Activated CD8-positive, alpha-beta memory T cell treated with anti-CD3 and anti-CD28 coated beads for 36 hours (primary cell): ENCODE results near the gene KBTBD13. TPM values are rescaled to one million over a fixed set of nuclear protein-coding genes. Genes with fewer than 3 reads are reported as not detected.
"Not testable (repeated sequence)": the region's sequence is repeated elsewhere in the genome, so short reads cannot be mapped to it uniquely, and the experiment has no call there.

Experiments
- CTCF ChIA-PET: fragments of 350-600 bp; sonication (Branson Sonifier 250); formaldehyde crosslinking; loops from one replicate; lab custom pipeline; 2021; ENCODE audit warnings: antibody characterized with exemption; lab: Charles Lee
- POLR2A ChIA-PET: fragments of 350-600 bp; sonication (Branson Sonifier 250); formaldehyde crosslinking; loops from one replicate; lab custom pipeline; 2021; ENCODE audit warnings: antibody characterized with exemption; lab: Charles Lee
- total RNA-seq, 2 experiments: library from RNA; stranded (reverse); gene quantifications; one replicate each; pipeline ENCODE4 v1.2.3, GENCODE V29; 2021

KBTBD13 gene
- total RNA-seq, 2 experiments from 2014 or later = not detected

GRCh38 chr15:65095747-65096104 is 19.2 kb downstream of the KBTBD13 start:
- ChIA-PET POLR2A (no interaction called here), CTCF (no interaction called here)

GRCh38 chr15:65096481-65097385 is 20.2 kb downstream of the KBTBD13 start:
- ChIA-PET POLR2A (no interaction called here), CTCF (no interaction called here)

GRCh38 chr15:65097651-65098263 is 21.2 kb downstream of the KBTBD13 start:
- ChIA-PET POLR2A (no interaction called here), CTCF (no interaction called here)

- POLR2A ChIA-PET = no interaction called here
Observed at GRCh38 chr15:65099336-65099735, 22.8 kb downstream of the KBTBD13 start.

GRCh38 chr15:65099801-65100200 is 23.3 kb downstream of the KBTBD13 start:
- CTCF ChIA-PET = interaction anchor here (0.7 to 2.1 kb wide), 2 partner anchors 45 to 69 kb away, joined by 3 to 15 read pairs; no protein-coding TSS in a partner anchor
- POLR2A ChIA-PET = not testable (repeated sequence)

More at GRCh38 chr15:65099336-65099735, 22.8 kb downstream of the KBTBD13 start:
- CTCF ChIA-PET = interaction anchor here (0.7 kb wide), 1 partner anchor 69 kb away, joined by 3 read pairs; no protein-coding TSS in a partner anchor

- CTCF ChIA-PET = interaction anchor here (1.3 to 2.1 kb wide), 4 partner anchors 14 to 64 kb away, joined by 3 to 15 read pairs (median 5); partner anchors contain the start of gene UBAP1L
- POLR2A ChIA-PET = no interaction called here
Observed at GRCh38 chr15:65100442-65100841, 23.9 kb downstream of the KBTBD13 start.

- POLR2A ChIA-PET = interaction anchor here (0.5 kb wide), 1 partner anchor 1170 kb away, joined by 5 read pairs; no protein-coding TSS in a partner anchor
Observed at GRCh38 chr15:65101411-65101890, 24.9 kb downstream of the KBTBD13 start.

GRCh38 chr15:65101891-65102708 is 25.6 kb downstream of the KBTBD13 start:
- CTCF ChIA-PET = interaction anchor here (0.6 to 2.1 kb wide), 8 partner anchors 12 to 370 kb away, joined by 3 to 15 read pairs (median 4); partner anchors contain the start of gene UBAP1L
- POLR2A ChIA-PET = interaction anchor here (0.5 kb wide), 1 partner anchor 1170 kb away, joined by 5 read pairs; no protein-coding TSS in a partner anchor

More at GRCh38 chr15:65101411-65101890, 24.9 kb downstream of the KBTBD13 start:
- CTCF ChIA-PET = interaction anchor here (0.6 to 2.1 kb wide), 9 partner anchors 13 to 369 kb away, joined by 3 to 15 read pairs (median 4); partner anchors contain the start of gene UBAP1L

- ChIA-PET POLR2A (no interaction called here), CTCF (no interaction called here)
Observed at GRCh38 chr15:65102912-65103311, 26.4 kb downstream of the KBTBD13 start.

- ChIA-PET POLR2A (no interaction called here), CTCF (no interaction called here)
Observed at GRCh38 chr15:65105038-65105437, 28.5 kb downstream of the KBTBD13 start.

- CTCF ChIA-PET = no interaction called here
- POLR2A ChIA-PET = no interaction called here
Observed at GRCh38 chr15:65106011-65106590, 29.6 kb downstream of the KBTBD13 start.

- POLR2A ChIA-PET = no interaction called here
- CTCF ChIA-PET = interaction anchor here (0.7 kb wide), 1 partner anchor 84 kb away, joined by 3 read pairs; no protein-coding TSS in a partner anchor
Observed at GRCh38 chr15:65110676-65111292, 34.2 kb downstream of the KBTBD13 start.

GRCh38 chr15:65115086-65115485 is 38.5 kb downstream of the KBTBD13 start, which contains the start of gene UBAP1L:
UBAP1L (minus strand) TSS chr15:65115200; CDS start chr15:65106215, 8,985 bp downstream.
- ChIA-PET POLR2A (no interaction called here), CTCF (interaction anchor here (0.6 to 2.0 kb wide), 2 partner anchors 14 to 88 kb away, joined by 3 to 6 read pairs; no protein-coding TSS in a partner anchor)

GRCh38 chr15:65115542-65115941 is 39.0 kb downstream of the KBTBD13 start:
- POLR2A ChIA-PET = no interaction called here
- CTCF ChIA-PET = interaction anchor here (2.0 kb wide), 1 partner anchor 14 kb away, joined by 6 read pairs; no protein-coding TSS in a partner anchor
